Thyroid gland (tissue), 4 donors: ENCODE measurements around the gene MNAT1.

ENCODE experiments used
- POLR2A ChIP-seq, 2 donors: fragments of 450-650 bp; IDR thresholded peaks; one replicate each; pipeline ENCODE4 v1.6.1; 2017; ENCODE audit warnings: antibody characterized with exemption in 2 of 2, mild to moderate bottlenecking in 2 of 2, moderate library complexity in 1 of 2
- TF ChIP-seq, protein P1 (sequence below), 6 experiments: fragments of 200-600 bp in 3 of 6; fragments of 450-650 bp in 3 of 6; sonication (generic) in 3 of 6; IDR thresholded peaks; one replicate each; pipeline ENCODE4 v1.5.1; 2016 to 2019; ENCODE audit warnings: antibody characterized with exemption in 6 of 6, mild to moderate bottlenecking in 2 of 6, inconsistent platforms in 1 of 6, moderate library complexity in 1 of 6

DNA sequence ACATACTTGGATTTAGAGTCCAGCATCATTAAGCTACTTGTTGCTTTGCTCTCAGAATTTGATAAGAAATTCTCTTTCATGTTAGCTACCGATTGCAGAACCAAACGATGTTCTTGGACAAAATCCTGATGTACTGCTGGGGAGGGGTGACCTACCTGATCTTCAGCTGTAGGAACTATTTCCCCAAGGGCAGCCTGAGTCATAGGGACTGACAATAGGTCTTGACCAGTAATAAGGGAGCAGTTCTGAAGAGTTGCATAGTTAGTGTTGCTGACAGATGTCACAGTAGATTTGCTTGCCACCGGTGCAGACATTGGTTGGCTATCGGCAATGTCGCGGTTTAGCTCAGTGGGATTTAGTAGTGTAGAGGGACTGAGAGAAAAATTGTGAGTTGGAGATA lies 21.0 kb upstream of the MNAT1 start:
- TF ChIP-seq, protein P1, sequence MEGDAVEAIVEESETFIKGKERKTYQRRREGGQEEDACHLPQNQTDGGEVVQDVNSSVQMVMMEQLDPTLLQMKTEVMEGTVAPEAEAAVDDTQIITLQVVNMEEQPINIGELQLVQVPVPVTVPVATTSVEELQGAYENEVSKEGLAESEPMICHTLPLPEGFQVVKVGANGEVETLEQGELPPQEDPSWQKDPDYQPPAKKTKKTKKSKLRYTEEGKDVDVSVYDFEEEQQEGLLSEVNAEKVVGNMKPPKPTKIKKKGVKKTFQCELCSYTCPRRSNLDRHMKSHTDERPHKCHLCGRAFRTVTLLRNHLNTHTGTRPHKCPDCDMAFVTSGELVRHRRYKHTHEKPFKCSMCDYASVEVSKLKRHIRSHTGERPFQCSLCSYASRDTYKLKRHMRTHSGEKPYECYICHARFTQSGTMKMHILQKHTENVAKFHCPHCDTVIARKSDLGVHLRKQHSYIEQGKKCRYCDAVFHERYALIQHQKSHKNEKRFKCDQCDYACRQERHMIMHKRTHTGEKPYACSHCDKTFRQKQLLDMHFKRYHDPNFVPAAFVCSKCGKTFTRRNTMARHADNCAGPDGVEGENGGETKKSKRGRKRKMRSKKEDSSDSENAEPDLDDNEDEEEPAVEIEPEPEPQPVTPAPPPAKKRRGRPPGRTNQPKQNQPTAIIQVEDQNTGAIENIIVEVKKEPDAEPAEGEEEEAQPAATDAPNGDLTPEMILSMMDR (IDR thresholded peaks at IDR 0.05), result no peak
- no peak for TF ChIP-seq POLR2A (IDR thresholded peaks at IDR 0.05)
